IMR-90 (cell line): ENCODE measurements around the gene CD79B. TPM values are rescaled to one million over a fixed set of nuclear protein-coding genes. Genes with fewer than 3 reads are reported as not detected.

Experiments used
- ATAC-seq: fragments of 200-7000 bp; cut with Tn5 transposase; 2 replicates; pipeline ENCODE4 v1.9.1; 2020; ENCODE audit warnings: low read depth, mild to moderate bottlenecking, moderate library complexity
- BruUV-seq: library from RNA; stranded (reverse); fragments of 400-500 nt; replicated peaks from 2 replicates; lab custom pipeline; 2021; lab: Mats Ljungman, UMichigan
- CTCF ChIA-PET: fragments of 300-600 bp; formaldehyde crosslinking; extraction: SDS; loops from one replicate; lab custom pipeline; 2021; ENCODE audit warnings: antibody characterized with exemption; lab: Yijun Ruan, JAX
- POLR2A ChIA-PET: fragments of 300-600 bp; sonication (Branson Sonifier 250); formaldehyde crosslinking; loops from one replicate; lab custom pipeline; 2022; ENCODE audit warnings: antibody characterized with exemption; ENCODE audit not compliant: unreplicated experiment; lab: Charles Lee
- DNase-seq: peaks from one replicate; pipeline ENCODE4 v3.0.0; 2013
- H2AFZ ChIP-seq: replicated peaks from 2 replicates; pipeline ENCODE3; 2013; ENCODE audit warnings: low read length, mild to moderate bottlenecking; ENCODE audit not compliant: poor library complexity
- H2AK5ac ChIP-seq: 2 replicates; pipeline ENCODE4 v1.6.1; 2013; ENCODE audit warnings: low read depth, low read length, inconsistent platforms
- H2AK9ac ChIP-seq: replicated peaks from 2 replicates; pipeline ENCODE3; 2013; ENCODE audit warnings: mild to moderate bottlenecking, low read depth, low read length, moderate library complexity; ENCODE audit not compliant: poor library complexity
- H2BK120ac ChIP-seq: 2 replicates; pipeline ENCODE4 v1.6.1; 2013; ENCODE audit warnings: low read depth, low read length, inconsistent platforms
- H2BK15ac ChIP-seq: 3 replicates; pipeline ENCODE4 v1.6.1; 2013; ENCODE audit warnings: low read depth, low read length, inconsistent platforms
- H2BK20ac ChIP-seq: 2 replicates; pipeline ENCODE4 v1.6.1; 2013; ENCODE audit warnings: low read depth, mild to moderate bottlenecking, inconsistent platforms, low read length, moderate library complexity
- H2BK5ac ChIP-seq: 2 replicates; pipeline ENCODE4 v1.6.1; 2013; ENCODE audit warnings: mild to moderate bottlenecking, low read depth, low read length, inconsistent platforms; ENCODE audit not compliant: poor library complexity, severe bottlenecking
- H3K14ac ChIP-seq: replicated peaks from 2 replicates; pipeline ENCODE4 v1.6.1; 2013; ENCODE audit warnings: low read depth, low read length, inconsistent platforms
- H3K18ac ChIP-seq: 2 replicates; pipeline ENCODE4 v1.6.1; 2013; ENCODE audit warnings: low read depth, low read length, control low read depth
- H3K23ac ChIP-seq: 2 replicates; pipeline ENCODE4 v1.6.1; 2013; ENCODE audit warnings: low read depth, low read length, inconsistent platforms
- H3K27ac ChIP-seq: 2 replicates; pipeline ENCODE4 v1.5.1; 2013; ENCODE audit warnings: mild to moderate bottlenecking, control low read depth, low read length; ENCODE audit not compliant: insufficient read depth
- H3K27me3 ChIP-seq: 2 replicates; pipeline ENCODE4 v1.6.1; 2013; ENCODE audit warnings: low read length; ENCODE audit not compliant: control insufficient read depth, insufficient read depth
- H3K36me3 ChIP-seq: 2 replicates; pipeline ENCODE4 v1.6.1; 2013; ENCODE audit warnings: low read length, mixed read lengths; ENCODE audit not compliant: control insufficient read depth, insufficient read depth
- H3K4ac ChIP-seq: 2 replicates; pipeline ENCODE4 v1.6.1; 2013; ENCODE audit warnings: low read depth, low read length, inconsistent platforms
- H3K4me1 ChIP-seq: 2 replicates; pipeline ENCODE4 v1.6.1; 2013; ENCODE audit warnings: low read length, mixed read lengths; ENCODE audit not compliant: control insufficient read depth, insufficient read depth
- H3K4me2 ChIP-seq: 2 replicates; pipeline ENCODE4 v1.6.1; 2013; ENCODE audit warnings: low read depth, mild to moderate bottlenecking, control low read depth, low read length, moderate library complexity
- H3K4me3 ChIP-seq: 2 replicates; pipeline ENCODE4 v1.5.1; 2013; ENCODE audit warnings: low read depth, mild to moderate bottlenecking, control low read depth, low read length, moderate library complexity; ENCODE audit not compliant: insufficient read depth
- H3K56ac ChIP-seq: 2 replicates; pipeline ENCODE4 v1.6.1; 2013; ENCODE audit warnings: low read length, inconsistent platforms; ENCODE audit not compliant: insufficient read depth; ENCODE audit errors: extremely low read depth
- H3K79me1 ChIP-seq, 2 experiments: 2 replicates each; pipeline ENCODE4 v1.6.1; 2013; ENCODE audit warnings: low read length in 2 of 2, inconsistent platforms in 1 of 2, low read depth in 1 of 2
- H3K9ac ChIP-seq: 2 replicates; pipeline ENCODE4 v1.6.1; 2013; ENCODE audit warnings: low read depth, low read length, control low read depth
- H3K9me1 ChIP-seq: 2 replicates; pipeline ENCODE4 v1.6.1; 2013; ENCODE audit warnings: low read length, inconsistent platforms; ENCODE audit not compliant: insufficient read depth
- H3K9me3 ChIP-seq: 2 replicates; pipeline ENCODE4 v1.6.1; 2013; ENCODE audit warnings: low read length; ENCODE audit not compliant: control insufficient read depth, insufficient read depth
- H4K20me1 ChIP-seq: 2 replicates; pipeline ENCODE4 v1.6.1; 2013; ENCODE audit warnings: low read length, inconsistent platforms; ENCODE audit not compliant: insufficient read depth
- H4K5ac ChIP-seq: 2 replicates; pipeline ENCODE4 v1.6.1; 2013; ENCODE audit warnings: mild to moderate bottlenecking, low read depth, low read length, control low read depth
- H4K8ac ChIP-seq, 2 experiments: 2 replicates each; pipeline ENCODE4 v1.6.1; 2013; ENCODE audit warnings: low read depth in 2 of 2, low read length in 2 of 2, control low read depth in 1 of 2, inconsistent platforms in 1 of 2
- H4K91ac ChIP-seq: 2 replicates; pipeline ENCODE4 v1.6.1; 2013; ENCODE audit warnings: low read depth, low read length, inconsistent platforms; ENCODE audit not compliant: insufficient read depth
- BHLHE40 ChIP-seq: fragments of 150-350 bp; IDR thresholded peaks from 2 replicates; pipeline ENCODE4 v1.6.1; 2016; ENCODE audit warnings: mild to moderate bottlenecking, low read depth, low read length
- CEBPB ChIP-seq: IDR thresholded peaks from 2 replicates; pipeline ENCODE4 v1.6.1; 2012; ENCODE audit warnings: low read depth, low read length, improper control_type of control experiment
- CHD1 ChIP-seq: IDR thresholded peaks from 2 replicates; pipeline ENCODE4 v1.6.1; 2012; ENCODE audit warnings: low read depth, low read length, improper control_type of control experiment
- CTCF ChIP-seq: conservative IDR thresholded peaks from 2 replicates; pipeline ENCODE4 v1.5.1; 2012; ENCODE audit warnings: mild to moderate bottlenecking, low read depth, low read length, improper control_type of control experiment
- FOS ChIP-seq: fragments of 150-350 bp; IDR thresholded peaks from 2 replicates; pipeline ENCODE4 v1.6.1; 2016; ENCODE audit warnings: low read depth, low read length
- MAFK ChIP-seq: IDR thresholded peaks from 2 replicates; pipeline ENCODE4 v1.6.1; 2012; ENCODE audit warnings: low read depth, low read length, improper control_type of control experiment
- MAZ ChIP-seq: IDR thresholded peaks from 2 replicates; pipeline ENCODE4 v1.6.1; 2012; ENCODE audit warnings: low read depth, mild to moderate bottlenecking, low read length, improper control_type of control experiment, moderate library complexity, borderline replicate concordance
- MXI1 ChIP-seq: IDR thresholded peaks from 2 replicates; pipeline ENCODE4 v1.6.1; 2012; ENCODE audit warnings: low read depth, mild to moderate bottlenecking, low read length, moderate library complexity, borderline replicate concordance
- NFE2L2 ChIP-seq: fragments of 150-350 bp; IDR thresholded peaks from 2 replicates; pipeline ENCODE4 v1.6.1; 2016; ENCODE audit warnings: low read depth, mild to moderate bottlenecking, low read length
- POLR2A ChIP-seq: IDR thresholded peaks from 2 replicates; pipeline ENCODE4 v1.6.1; 2012; ENCODE audit warnings: mild to moderate bottlenecking, low read depth, low read length
- RAD21 ChIP-seq: IDR thresholded peaks from 2 replicates; pipeline ENCODE4 v1.6.1; 2012; ENCODE audit warnings: low read length, improper control_type of control experiment
- RCOR1 ChIP-seq: IDR thresholded peaks from 2 replicates; pipeline ENCODE4 v1.6.1; 2012; ENCODE audit warnings: mild to moderate bottlenecking, low read length, improper control_type of control experiment; ENCODE audit not compliant: insufficient replicate concordance
- RFX5 ChIP-seq: IDR thresholded peaks from 2 replicates; pipeline ENCODE4 v1.8.0; 2012; ENCODE audit warnings: low read depth, mild to moderate bottlenecking, low read length, moderate library complexity
- SMC3 ChIP-seq: fragments of 150-350 bp; IDR thresholded peaks from 2 replicates; pipeline ENCODE4 v1.6.1; 2016; ENCODE audit warnings: low read depth, mild to moderate bottlenecking, antibody characterized with exemption, low read length, moderate library complexity
- WGBS, 2 experiments: methylation state at CpG; one replicate each; pipeline versions ENCODE4 v1.1.5 to v1.1.7; 2013; ENCODE audit warnings: missing lambda C conversion rate in 2 of 2; ENCODE audit not compliant: insufficient read length in 1 of 2; ENCODE audit errors: extremely low coverage in 2 of 2; 5-methylcytosine and 5-hydroxymethylcytosine counted together
- dilution Hi-C: fragments of 300-500 bp; cut with HindIII; formaldehyde crosslinking; loops from one replicate; pipeline ENCODE4 v1.14.3; 2018; ENCODE audit warnings: low sequenced_read_pairs; ENCODE audit not compliant: unreplicated experiment
- in situ Hi-C: fragments of 300-500 bp; cut with MboI; formaldehyde crosslinking; loops from 3 replicates; pipeline ENCODE4 v1.14.3; 2019; ENCODE audit warnings: low sequenced_read_pairs, inconsistent platforms, mixed read lengths
- intact Hi-C: fragments of 100-400 bp; cut with micrococcal nuclease; formaldehyde crosslinking; loops from 2 replicates; pipeline ENCODE4 v1.10.0; 2022
- polyA plus RNA-seq, 3 experiments: library from polyadenylated mRNA; depleted of rRNA; stranded (reverse); fragments of >200 nt; gene quantifications; 2 replicates each; pipeline ENCODE4 v1.2.3, GENCODE V29; 2012; ENCODE audit warnings: low replicate concordance in 1 of 3
- total RNA-seq: library from RNA; depleted of rRNA; stranded (reverse); fragments of >200 nt; gene quantifications from 2 replicates; pipeline ENCODE4 v1.2.3, GENCODE V29; 2012
- TF ChIP-seq, protein P1 (sequence below): fragments of 150-350 bp; IDR thresholded peaks from 2 replicates; pipeline ENCODE4 v1.6.1; 2017; ENCODE audit warnings: mild to moderate bottlenecking, antibody characterized with exemption, low read length, low read depth
- TF ChIP-seq, protein P2 (sequence below): fragments of 150-350 bp; IDR thresholded peaks from 2 replicates; pipeline ENCODE4 v1.6.1; 2016; ENCODE audit warnings: low read depth, mild to moderate bottlenecking, low read length, moderate library complexity, borderline replicate concordance

The CD79B gene
- total and polyA plus RNA-seq, 2 of the 4 experiments (the other 2 are of a cell fraction), result not detected

DNA sequence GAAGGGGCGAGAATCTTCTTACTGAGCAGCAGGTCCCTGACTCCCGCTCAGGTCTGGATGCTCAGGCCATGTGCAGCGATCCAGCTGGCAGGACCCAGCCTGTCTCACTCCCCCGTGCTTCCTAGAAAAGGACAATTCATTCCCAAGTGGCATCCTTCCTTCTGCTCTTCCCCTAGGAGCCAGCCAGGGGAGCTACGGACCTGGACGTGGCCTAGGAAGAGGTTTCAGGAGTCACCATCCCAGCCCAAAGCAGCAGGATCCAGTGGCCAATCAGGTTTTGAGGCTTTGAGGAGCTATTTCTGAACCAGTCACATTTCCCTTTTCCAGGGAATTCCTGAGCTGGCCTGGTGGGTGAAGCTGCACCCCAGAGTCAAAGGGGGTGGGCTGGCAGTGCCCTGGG is 7.8 kb upstream of the CD79B start:
- Histone ChIP-seq H3K27me3 (peaks cover 18% of the 10 kb centered on the region), H4K91ac (no peak overlapping the region), H3K79me1 (no peaks in the 10 kb centered on the region), H3K23ac (no peak overlapping the region), H3K36me3 (no peaks in the 10 kb centered on the region), H2AK9ac (no peak overlapping the region), H3K4me2 (no peak overlapping the region), H4K20me1 (no peaks in the 10 kb centered on the region), H4K8ac (no peak overlapping the region), H3K18ac (no peak overlapping the region), H2BK15ac (no peak overlapping the region), H3K56ac (no peak overlapping the region), H3K27ac (no peak overlapping the region), H2AK5ac (no peak overlapping the region), H3K14ac (no peak overlapping the region), H2BK5ac (no peak overlapping the region), H3K9me1 (no peaks in the 10 kb centered on the region), H4K5ac (no peak overlapping the region), H3K4me1 (no peaks in the 10 kb centered on the region), H2AFZ (peak overlapping the region; percentile 21), H3K4ac (no peak overlapping the region), H3K9ac (no peak overlapping the region), H2BK20ac (no peak overlapping the region), H3K9me3 (no peaks in the 10 kb centered on the region; the same call in 1 of the 2 replicates), H2BK120ac (no peak overlapping the region), H3K4me3 (no peak overlapping the region)
- CTCF ChIA-PET, result no interaction called here
- intact Hi-C loops (no loop called here), dilution Hi-C loops (no loop called here), in situ Hi-C loops (no loop called here)
- BruUV-seq, result no TSS peak
- no peak for TF ChIP-seq RCOR1
- no peak for TF ChIP-seq BHLHE40
- TF ChIP-seq, protein P1, sequence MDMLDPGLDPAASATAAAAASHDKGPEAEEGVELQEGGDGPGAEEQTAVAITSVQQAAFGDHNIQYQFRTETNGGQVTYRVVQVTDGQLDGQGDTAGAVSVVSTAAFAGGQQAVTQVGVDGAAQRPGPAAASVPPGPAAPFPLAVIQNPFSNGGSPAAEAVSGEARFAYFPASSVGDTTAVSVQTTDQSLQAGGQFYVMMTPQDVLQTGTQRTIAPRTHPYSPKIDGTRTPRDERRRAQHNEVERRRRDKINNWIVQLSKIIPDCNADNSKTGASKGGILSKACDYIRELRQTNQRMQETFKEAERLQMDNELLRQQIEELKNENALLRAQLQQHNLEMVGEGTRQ, result no peak
- no peak for TF ChIP-seq MAZ
- TF ChIP-seq CEBPB, result no peak
- no peak for TF ChIP-seq CHD1
- no peak for TF ChIP-seq RFX5
- no peak for TF ChIP-seq RAD21
- no peak for TF ChIP-seq CTCF
- TF ChIP-seq FOS, result no peak
- TF ChIP-seq NFE2L2, result no peak
- no peak for TF ChIP-seq MXI1
- TF ChIP-seq, protein P2, sequence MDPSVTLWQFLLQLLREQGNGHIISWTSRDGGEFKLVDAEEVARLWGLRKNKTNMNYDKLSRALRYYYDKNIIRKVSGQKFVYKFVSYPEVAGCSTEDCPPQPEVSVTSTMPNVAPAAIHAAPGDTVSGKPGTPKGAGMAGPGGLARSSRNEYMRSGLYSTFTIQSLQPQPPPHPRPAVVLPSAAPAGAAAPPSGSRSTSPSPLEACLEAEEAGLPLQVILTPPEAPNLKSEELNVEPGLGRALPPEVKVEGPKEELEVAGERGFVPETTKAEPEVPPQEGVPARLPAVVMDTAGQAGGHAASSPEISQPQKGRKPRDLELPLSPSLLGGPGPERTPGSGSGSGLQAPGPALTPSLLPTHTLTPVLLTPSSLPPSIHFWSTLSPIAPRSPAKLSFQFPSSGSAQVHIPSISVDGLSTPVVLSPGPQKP, result no peak
- no peak for TF ChIP-seq SMC3
- no peak for TF ChIP-seq POLR2A
- TF ChIP-seq MAFK, result no peak
- DNase-seq (no peak), ATAC-seq (no peak)
- WGBS, 2 experiments, result 70% methylated on average over 3 of the region's 6 CpGs; no CpG with 5 or more reads in 1 of the 2 experiments
- POLR2A ChIA-PET, result no interaction called here
